GM19452 (cell line): ENCODE measurements around the gene KCNMA1.
"Not testable (repeated sequence)": the region's sequence is repeated elsewhere in the genome, so short reads cannot be mapped to it uniquely, and the experiment has no call there.

ENCODE experiments used
- ATAC-seq: cut with Tn5 transposase; IDR thresholded peaks from one replicate; pipeline ENCODE4 v1.9.1; 2021; ENCODE audit not compliant: unreplicated experiment

The KCNMA1 gene

DNA sequence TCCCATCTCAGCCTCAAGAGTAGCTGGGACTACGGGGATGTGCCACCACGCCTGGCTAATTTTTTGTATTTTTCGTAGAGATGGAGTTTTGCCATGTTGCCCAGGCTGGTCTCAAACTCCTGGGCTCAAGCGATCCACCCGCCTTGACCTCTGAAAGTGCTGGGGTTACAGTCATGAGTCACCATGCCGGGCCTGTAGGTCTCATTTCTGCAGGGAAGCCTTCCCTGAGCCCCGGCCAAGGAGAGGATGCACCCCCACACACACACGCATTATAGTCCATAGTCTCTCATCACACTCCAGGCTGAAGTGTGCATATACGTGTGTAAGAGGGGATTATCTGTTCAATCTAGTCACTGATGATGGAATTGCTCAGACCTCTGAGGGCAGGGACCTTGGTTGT is 29.3 kb downstream of the KCNMA1 start:
- ATAC-seq: no peak

DNA sequence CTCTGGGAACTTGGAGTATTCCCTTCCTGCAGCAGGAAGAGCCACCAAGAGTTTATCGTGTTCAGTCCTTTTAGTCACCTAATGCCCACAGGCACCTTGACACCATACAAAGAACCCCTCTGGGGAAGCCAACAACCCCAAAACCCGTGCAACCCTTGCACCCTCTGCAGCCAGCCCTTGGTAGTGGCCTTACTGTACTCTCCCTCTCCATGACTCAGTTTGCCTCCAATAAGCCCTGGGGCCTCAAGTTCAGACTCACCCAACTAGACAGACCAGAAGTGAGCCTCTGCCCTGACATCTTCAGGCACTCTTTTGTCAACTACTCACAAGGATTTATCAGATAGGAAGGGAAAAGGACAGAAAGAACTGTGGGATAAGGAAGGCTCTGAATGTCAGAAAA is 30.9 kb downstream of the KCNMA1 start:
- ATAC-seq: no peak

DNA sequence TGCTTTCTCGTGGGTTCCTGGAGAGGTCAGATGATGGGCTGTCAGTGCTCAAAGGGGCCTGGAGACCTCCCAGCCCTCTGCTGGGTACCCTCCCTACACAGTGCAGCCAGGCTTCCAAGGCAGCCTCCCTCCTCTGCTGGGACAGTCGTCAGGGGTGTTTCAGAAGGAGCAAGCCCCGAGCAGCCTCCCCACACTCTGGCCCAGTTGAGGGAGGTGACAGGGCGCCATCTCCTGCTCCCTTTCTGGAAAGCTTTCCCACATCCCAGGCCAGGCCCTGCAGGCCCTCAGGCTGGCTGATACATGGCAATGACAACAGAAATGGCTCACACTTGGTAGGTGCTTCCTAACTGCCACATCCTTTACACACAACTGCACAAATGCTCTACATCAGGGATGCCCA is 32.1 kb downstream of the KCNMA1 start:
- no peak for ATAC-seq

DNA sequence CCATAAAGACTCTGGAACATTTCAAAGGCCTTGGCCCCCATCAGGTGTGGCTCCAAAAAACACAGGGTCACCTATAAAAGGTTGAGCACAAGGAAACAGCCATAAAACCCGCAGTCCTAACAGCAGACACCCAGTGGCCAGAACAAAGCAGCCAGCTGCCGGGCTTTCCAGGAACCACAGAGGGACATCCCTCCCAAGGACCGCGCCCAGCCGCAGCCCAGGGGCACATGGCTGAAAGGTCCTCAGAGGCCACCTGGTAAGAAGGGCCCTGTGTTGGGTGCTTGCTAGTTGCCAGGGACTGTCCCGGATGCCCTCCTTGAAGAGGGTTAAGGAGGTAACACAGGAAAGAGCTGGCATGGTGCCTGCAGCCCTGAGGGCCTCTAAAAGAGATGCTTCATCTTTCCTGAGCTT is 32.7 kb downstream of the KCNMA1 start:
- ATAC-seq: no peak

DNA sequence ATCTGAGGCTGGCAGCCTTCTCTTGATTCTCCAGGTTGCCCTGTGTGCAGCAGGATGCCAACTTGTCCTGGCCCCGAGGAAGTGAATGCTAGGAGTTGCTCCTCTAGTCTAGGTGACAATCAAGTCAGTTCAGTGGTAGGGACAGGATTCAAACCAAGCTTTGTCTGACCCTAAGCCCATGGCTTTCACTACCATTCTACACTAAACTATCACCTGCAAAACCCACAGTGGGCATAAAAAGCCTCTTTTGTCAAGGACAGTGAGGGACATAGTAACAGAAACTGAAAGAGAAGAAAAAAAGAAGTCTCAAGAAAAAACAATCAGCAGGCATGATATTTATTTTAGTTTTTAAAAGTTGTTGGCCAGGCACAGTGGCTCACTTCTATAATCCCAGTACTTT is 33.5 kb downstream of the KCNMA1 start:
- ATAC-seq: no peak

DNA sequence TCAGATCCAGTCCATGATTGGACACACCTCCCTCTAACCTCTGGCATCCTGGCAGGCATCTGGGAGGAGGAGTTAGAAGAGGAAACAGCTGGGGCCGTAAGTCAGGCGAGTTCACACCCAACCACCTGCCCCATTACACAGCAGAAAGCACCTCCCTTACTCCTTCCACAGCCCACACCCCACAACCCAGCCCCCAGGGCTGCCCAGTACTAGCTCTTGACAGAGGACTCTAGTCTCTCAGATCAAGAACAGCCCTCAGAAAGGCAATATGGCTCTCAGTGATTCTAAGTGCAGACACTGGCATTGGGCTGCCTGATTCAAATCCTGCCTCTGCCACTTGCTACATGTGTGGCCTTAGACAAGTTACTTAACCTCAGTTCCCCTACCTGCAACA is 34.1 kb downstream of the KCNMA1 start:
- ATAC-seq: no peak

DNA sequence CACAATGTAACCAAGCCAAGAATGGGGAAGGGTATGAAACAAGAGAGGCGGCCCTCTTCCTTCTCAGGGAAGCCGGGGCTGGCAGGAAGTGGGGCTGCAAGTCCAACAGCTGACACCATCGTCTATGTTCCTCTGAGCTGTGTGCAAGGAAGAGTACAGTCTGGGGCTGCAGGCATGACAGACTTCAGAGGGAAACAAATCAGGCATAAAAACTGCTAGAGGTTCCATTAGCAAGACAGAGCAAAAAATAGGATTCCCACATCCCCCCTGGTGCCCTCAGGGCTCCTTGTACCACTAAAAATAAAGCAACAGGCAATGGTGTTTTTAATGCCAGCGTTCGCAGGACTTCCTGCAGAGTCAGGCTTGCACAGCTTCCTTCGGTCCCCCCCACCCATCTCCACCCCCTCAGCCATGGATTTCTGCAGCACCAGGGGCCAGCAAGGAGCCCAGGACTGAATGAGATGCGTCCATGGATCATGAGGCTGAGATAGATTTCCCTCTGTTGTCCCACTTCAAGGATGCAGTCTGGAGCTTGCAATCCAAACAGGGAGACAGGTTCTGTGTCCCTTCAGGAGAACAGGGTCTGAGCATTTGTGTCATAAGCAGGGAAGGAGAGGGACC is 34.6 kb downstream of the KCNMA1 start:
- ATAC-seq: no peak

DNA sequence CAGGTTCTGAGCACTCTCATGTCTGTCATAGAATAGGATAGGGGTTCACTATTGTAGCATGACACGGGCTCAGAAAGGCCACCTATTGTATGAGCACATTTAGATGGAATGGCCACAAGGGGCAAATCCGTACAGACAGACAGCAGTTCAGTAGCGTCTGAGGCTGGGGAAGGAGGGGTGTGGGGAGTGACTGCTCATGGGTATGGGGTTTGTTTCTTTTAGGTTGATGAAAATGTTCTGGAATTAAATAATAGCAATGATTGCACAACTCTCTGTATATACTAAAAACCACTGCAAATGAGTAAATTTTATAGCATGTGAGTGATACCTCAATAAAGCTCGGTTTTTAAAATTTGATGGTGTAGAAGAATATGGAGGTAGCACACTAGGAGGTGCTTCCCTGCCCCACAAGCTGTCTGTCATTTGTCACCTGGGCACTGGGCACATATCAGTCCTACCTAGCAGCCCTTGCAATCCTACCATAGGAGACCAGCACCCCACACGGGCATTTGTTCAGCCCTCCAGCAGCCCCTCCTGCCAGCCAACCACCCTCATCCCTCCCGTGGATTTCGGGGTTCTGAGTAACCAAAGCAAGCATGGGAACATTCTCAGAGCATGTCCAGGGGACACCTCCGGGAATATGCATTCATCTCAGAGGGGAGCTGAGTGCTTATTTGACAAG is 35.2 kb downstream of the KCNMA1 start:
- ATAC-seq: no peak

DNA sequence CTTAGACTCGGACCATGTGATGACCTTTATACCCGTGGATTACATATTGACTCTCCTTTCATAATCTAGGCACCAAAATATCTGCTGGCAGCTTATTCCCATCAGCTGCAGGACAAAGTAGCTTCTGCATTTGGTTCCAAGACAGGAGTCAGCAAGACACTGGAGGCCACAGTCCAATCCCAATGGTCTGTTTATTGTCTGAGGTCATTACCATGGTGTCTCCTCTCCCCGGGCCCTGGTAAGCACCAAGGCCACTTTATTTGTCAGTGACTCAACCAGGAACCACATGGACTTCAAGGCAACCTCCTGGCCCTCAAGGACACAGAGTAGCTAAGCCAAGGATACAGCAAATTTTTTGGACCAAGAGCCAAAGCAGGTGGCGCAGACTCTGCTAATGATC is 36.1 kb downstream of the KCNMA1 start:
- no peak for ATAC-seq

DNA sequence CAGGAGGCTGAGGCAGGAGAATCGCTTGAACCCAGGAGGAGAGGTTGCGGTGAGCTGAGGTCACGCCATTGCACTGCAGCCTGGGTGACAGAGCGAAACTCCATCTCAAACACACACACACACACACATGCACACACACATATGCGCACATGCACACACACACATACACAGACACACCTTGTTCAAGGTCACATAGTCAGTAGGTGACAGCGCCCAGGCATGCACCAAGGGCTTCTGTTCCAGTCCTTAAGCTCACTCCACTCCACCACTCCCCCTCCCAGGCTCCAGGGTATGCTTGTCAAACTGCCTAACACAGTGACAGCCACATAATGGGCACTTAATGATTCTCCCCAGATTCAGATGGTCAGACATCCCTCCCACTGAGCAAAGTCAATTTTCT is 37.0 kb downstream of the KCNMA1 start:
- ATAC-seq: no peak

DNA sequence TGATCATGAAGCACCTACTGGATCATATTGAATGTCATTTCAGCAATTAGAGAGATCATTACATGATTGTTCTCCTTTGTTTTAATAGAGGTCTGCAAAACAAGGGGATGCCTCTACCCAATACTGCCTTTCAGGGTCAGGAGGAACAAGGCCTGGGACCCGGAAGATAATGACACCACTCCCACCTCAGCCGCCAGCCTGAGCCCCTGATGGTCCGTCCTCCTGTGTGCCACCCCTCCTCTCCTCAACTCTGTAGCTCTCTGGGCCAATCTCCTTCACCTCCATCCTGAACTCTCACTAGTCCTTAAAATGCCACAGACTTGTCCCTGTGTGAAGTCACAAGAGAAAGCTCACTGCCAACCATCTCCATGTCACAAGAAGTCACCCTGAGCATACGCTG is 38.0 kb downstream of the KCNMA1 start:
- no peak for ATAC-seq

DNA sequence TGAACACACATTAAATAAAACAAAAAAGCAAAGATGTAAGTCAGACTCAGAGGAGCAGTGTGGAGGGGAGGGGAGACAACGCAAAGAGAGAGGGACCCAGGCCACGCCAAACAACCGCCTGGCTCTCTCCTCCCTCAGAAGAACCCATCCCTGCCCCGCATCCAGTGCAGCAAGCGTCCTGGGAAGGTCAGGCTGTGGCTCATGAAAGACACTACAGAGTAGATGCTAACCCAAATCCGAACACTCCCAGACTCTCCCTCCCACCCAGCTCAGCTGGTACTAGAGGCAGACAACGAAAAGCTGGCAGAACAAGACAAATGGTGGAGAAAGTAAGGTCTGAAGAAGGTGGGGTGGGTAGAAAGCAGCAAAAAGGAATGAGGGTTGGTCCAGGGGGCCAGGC is 39.0 kb downstream of the KCNMA1 start:
- no peak for ATAC-seq

DNA sequence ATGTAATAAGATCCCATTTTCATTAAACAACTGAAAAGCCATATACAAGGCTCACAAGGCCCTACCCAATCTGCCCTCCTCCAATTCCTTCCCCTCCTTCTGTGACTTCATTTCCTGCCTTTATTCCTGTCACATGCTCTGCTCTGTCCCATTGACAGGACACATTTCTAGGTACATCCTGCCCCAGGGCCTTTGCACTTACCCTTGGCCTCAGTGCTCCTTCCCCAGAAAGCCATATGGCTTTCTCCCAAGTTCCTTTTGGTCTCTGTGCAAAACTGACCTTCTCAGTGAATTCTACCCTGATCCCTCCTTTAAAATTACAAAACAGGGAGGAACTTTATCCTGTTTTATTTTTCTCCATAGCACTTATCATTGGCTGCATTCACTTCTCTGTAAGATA is 40.0 kb downstream of the KCNMA1 start:
- no peak for ATAC-seq

DNA sequence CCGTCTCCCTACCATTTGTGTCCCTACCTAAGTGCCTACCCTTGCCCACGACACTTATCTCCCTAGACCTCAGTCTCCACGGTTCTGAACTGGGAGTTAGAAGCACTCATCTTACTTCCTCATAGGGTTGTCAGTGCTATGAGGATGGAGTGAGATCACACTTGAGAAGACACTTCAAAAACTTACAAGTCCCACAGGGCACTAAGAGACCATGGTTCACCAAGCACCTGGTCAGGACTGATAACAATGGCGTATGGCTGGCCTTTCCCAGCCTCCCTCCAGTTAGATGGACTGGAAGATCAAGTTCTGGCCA is 43.2 kb downstream of the KCNMA1 start:
- no peak for ATAC-seq

DNA sequence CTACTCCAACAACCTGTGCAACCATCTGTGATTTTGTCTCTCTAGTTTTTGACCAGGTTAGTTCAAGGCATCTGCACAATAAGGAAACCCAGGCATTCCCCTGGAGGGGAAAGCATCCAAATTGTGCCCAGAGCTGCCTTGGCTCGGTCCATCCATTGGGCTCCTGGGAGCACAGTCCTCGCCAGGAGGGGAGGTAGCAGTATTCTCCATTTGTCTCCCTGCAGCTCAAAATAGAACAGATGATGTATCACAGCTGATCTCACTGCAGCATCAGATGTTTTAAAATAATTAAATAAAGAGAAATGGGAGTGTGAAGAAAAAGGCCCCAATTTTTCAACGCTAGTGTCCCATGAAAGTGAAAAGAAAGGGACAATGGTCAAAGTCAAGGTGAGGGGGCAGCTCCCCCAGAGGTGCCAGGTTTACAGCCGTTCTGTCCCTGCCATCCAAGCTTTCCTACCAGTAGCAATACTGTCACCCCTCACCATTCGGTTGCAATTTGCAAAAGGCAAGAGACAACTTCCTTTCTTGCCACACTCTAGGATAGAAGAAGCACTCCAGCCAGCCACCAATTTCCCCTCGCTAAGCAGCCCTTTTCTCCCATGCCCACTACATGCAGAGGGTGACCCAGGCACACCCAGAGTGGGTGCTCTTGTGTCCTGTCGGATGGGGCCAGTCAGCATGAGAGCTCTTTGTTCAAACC is 43.7 kb downstream of the KCNMA1 start:
- ATAC-seq: no peak

DNA sequence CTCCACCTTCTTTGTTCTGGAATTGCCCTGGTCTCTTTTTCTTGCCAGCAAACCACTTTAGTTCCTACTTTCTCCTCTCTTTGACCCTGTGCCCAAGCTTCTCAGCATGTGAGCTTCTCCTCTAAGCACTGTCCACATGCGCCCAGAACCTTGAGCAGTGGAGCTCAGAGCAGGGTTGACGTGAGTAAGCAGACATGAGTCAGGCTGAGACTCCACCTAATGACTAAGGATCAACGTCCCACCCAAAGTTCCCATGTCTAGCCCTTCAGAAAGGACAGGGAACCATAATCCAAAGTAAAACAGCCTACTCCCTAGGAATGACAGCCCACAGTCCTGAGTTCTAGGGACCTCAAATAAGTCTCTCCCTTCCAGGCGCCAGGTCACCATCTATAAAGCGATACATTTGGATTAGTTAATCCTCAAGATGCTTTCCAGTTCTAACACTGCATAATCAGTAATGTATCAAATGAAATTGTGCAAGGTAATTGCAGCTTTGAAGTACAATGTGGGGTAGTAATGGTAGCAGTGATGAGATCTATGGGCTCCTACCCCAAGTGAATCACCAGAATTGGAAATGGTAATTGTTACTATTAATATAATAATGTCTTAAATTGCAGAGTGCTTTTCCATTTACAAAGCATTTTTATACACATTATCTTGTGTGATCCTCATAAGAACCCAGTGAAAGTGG is 44.5 kb downstream of the KCNMA1 start:
- ATAC-seq: no peak

DNA sequence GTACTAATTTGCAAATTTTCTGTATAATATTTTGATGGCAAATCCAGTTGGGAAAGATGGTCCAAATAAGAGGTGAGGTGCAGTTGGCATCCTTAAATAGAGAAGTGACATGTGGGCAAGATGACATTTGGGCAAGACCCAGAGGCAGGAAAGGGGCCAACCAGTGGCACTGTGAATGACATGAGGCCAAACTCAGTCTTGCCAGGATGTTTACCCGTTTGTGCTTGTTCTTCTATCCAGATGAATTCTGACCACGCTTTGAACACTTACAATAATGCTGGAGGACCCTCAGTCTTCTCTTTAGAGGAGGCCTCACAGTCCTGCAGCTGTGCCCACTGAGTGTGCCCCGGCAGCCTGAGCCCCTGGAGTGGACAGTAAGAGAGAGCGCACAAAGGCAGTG is 45.1 kb downstream of the KCNMA1 start:
- ATAC-seq: no peak

DNA sequence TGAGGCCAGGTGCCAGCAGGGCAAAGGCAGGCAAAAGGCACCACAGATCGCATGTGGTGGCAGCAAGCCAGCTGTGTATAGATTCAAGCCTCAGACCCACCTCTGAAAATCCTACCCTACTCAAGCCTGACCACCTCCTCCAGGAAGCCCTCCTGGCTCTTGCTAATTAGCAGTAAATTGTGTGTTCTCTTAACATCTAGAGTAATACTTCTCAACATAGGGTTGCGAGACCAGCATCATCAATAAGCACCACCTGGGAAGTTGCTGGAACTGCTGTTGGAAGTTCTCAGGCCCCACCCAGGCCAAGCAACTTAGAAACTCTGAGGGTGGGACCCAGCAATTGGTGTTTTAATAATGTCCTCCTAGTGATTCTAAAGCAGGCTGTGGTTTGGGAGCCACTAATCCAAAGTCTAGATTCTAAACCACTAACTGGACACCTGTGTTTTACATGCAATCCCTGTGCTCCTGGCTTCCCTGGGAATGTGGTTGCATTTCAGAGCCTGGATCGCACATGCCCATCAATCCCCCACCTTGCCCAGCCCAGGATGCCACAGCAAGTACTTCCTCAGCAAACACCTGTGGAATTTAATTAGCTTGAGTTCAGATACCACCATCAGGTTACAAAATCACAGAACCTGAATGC is 46.2 kb downstream of the KCNMA1 start:
- no peak for ATAC-seq

DNA sequence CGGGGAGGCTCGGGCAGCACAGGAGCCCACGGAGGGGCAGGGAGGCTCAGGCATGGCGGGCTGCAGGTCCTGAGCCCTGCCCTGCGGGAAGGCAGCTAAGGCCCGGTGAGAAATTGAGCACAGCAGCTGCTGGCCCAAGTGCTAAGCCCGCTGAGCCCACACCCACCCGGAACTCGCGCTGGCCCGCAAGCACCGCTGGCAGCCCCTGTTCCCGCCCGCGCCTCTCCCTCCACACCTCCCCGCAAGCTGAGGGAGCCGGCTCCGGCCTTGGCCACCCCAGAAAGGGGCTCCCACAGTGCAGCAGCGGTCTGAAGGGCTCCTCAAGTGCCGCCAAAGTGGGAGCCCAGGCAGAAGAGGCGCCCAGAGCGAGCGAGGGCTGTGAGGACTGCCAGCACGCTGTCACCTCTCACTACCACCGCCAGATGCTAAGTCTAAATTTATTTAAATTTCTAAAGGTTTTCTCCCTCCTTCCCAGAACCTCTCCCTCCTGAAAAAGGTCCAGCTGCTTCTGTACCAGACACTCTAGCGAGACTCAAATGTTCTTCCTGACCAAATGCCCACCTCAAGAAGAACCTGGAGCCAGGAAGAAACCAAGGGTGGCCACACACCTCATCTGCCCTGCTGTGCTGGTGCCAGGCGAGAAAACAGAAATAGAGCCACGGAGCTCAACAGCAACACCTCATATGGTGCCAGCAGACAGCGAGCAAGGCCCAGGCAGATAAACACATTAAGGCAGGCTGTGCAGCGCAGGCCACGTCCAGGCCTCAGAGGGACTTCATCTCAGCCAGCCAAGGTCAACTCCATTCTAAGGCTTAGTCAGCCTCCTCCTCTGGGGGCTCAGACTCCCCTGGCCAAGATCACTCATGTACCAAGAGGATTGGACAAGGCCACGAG is 47.0 kb downstream of the KCNMA1 start:
- no peak for ATAC-seq

DNA sequence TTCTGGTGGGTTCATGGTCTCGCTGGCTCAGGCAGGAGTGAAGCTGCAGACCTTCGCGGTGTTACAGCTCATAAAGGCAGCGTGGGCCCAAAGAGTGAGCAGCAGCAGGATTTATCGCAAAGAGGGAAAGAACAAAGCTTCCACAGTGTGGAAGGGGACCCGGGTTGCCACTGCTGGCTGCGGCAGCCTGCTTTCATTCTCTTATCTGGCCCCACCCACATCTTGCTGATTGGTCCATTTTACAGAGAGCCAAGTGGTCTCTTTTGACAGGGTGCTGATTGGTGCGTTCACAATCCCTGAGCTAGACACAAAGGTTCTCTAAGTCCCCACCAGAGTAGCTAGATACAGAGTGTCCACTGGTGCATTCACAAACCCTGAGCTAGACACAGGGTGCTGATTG is 47.9 kb downstream of the KCNMA1 start:
- not testable (repeated sequence) for ATAC-seq

DNA sequence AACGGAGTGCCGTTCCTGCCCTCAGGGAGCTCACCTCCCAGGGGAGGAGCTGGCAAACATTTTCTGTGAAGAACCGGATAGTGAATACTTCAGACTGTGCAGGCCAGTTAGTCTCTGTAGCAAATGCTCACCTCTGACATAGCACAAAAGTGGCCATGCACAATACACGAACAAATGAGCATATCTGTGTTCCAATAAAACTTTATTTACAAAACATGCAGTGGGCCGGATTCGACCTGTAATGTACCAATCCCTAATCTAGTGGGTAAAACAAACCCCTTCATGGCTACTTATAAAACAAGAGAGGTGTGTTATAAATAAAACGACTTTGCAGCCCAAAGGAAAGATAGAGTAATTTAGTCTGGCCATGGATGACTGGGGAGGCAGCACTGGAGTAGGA is 48.7 kb downstream of the KCNMA1 start:
- no peak for ATAC-seq
